Activated B cell treated with CpG ODN at 0.5 μM for 24 hours (primary cell): ENCODE results near the gene SIRPG. TPM values are rescaled to one million over a fixed set of nuclear protein-coding genes. Genes with fewer than 3 reads are reported as not detected.

Experiments
- total RNA-seq: library from RNA; stranded (reverse); gene quantifications from 2 replicates; pipeline ENCODE4 v1.2.3, GENCODE V29; 2022

Gene SIRPG
- total RNA-seq, 1 donor from 2014 or later, result not detected

Other genes with a start within 250 kb of the SIRPG start
- gene NSFL1C, start 190.9 kb downstream of the SIRPG start, total RNA-seq, result 81.7 and 89.4 TPM in 2 replicates
- not detected in 2 replicates for gene SIRPB2, start 166.4 kb downstream of the SIRPG start, total RNA-seq
- gene SIRPD, start 100.1 kb downstream of the SIRPG start, total RNA-seq, result 0.37 TPM in 1 of 2 replicates, not detected in the other
- gene SIRPB1, start 37.8 kb downstream of the SIRPG start, total RNA-seq, result 1.1 and 1.4 TPM in 2 replicates
- gene SIRPA, start 237.6 kb upstream of the SIRPG start, total RNA-seq, result 10.1 and 10.2 TPM in 2 replicates